GM12891 (cell line): ENCODE data around the gene E2F7.

Source experiments
- POLR2A ChIP-seq: IDR thresholded peaks from 2 replicates; pipeline ENCODE4 v1.6.1; 2011; ENCODE audit warnings: low read depth, low read length, control low read depth
- POLR2AphosphoS5 ChIP-seq: IDR thresholded peaks from 2 replicates; pipeline ENCODE4 v1.6.1; 2011; ENCODE audit warnings: low read depth, low read length, control low read depth
- POU2F2 ChIP-seq: IDR thresholded peaks from 2 replicates; pipeline ENCODE4 v1.6.1; 2011; ENCODE audit warnings: low read depth, mild to moderate bottlenecking, control low read depth, low read length, moderate library complexity
- TAF1 ChIP-seq: IDR thresholded peaks from 2 replicates; pipeline ENCODE4 v1.6.1; 2011; ENCODE audit warnings: low read depth, low read length, control low read depth

DNA sequence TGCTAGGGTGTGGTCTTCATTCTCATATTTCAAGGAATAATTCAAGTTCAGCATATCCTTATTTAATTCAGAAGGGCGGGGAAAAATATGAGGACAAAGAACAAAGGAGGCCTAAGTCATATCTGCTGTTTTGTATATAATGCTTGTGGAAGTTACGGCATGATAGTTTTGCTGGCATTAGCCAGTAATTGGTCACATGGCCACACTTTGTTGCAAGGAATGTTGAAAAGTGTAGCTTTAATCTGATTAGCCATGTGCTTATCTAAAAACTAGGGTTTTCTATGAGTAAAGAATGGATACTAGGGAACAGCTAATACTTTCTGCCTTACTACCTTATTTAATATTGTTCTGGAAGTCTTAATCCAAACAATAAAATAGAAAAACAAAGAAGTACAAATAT lies 34.4 kb upstream of the E2F7 start:
- no peak for TF ChIP-seq POLR2AphosphoS5
- no peak for TF ChIP-seq POLR2A
- TF ChIP-seq TAF1: no peak
- no peak for TF ChIP-seq POU2F2
